SK-N-DZ (cell line): ENCODE measurements around the gene NDRG2.

Experiments
- DNase-seq: peaks from one replicate; pipeline ENCODE4 v3.0.0-alpha.2; 2015; ENCODE audit warnings: low spot score

Gene NDRG2

DNA sequence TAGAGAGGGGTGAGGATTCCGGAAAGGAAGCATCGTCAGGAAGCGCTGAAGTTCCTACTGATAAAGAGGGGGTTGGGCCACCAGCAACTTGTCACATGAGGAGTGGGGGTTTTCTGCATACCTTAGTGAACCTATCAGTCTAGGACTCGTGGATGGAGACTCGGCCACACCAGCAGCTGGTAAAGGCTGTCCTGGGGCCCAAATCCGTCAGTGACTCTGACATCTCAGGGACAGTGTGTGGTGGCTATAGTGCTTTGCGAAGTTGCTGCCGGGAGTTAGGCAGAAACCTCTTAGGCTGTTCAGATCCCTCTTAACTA lies 53.2 kb downstream of the NDRG2 start:
- DNase-seq: no peak

DNA sequence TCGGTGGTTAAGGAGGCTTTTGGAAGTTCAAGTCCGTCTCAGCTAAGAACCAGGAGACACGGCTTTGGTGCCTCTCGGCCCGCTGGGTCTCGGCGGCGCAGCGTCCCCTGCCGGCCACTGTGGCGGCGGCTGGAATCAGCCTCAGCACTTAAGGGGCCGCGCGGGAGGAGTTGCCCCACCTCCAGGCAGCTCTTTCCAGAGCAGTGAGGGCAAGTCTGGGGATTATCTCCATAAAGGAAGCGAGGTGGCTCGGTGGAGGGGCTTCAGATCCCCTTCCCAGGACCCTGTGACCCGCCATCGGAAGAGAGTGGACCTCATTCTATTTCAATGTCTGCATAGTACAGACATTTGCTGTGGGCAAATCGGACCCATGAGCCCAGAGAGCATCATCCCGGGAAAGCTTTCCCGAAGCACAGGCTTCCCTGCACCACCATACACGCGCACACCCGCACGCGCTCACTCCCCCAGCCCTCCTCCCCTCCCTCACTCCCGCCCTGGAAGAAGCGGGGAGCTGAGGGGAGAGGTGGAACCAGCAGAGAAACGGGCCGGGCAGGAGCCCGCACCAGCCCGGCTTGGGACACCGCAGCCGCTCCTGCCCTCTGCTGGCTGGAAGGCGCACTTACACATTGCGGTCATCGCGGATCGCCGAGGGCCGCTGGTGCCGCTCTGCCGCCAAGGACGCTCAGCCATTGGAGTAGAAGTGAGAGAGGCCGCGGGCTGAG lies 53.7 kb downstream of the NDRG2 start:
- peak; percentile 82 for DNase-seq

DNA sequence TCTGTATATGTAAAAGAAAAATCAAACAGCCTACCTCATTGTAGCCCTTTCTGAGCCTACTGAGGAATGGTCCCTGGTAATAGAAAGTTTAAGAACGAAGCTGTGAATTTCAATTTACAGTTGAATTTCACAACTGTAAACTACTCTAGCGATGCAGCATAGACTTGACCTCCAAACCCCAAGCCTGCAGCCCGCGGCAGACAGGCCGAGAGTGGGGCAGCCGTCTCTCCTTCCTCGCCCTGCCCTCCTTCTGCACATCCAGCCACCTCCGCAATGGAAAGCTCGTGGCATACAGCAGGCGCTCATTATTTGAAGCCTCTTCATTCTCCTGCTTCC lies 54.2 kb downstream of the NDRG2 start:
- DNase-seq: no peak

DNA sequence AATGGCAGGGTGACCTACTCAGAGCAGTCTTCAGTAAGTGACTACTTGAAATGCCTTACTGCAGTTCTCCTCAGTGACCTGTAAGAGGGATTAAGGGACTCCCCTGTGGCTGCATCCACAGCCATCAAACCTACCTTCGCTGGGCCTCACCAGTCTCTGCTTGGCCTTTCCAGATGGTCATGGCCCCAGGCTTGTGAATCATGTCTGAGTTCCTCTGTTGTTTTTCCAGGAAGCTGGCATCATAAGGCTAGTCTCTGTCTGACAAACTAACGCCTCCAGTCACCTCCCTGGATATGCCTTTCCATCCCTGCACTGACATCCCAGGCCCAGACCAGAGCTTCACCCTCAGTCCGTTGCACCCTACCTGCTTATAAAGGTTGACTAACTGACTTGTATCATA lies 55.5 kb downstream of the NDRG2 start:
- DNase-seq: no peak
